Measurements from ENCODE around the gene QPCTL. TPM values are rescaled to one million over a fixed set of nuclear protein-coding genes. Genes with fewer than 3 reads are reported as not detected.
"Not testable (repeated sequence)": the region's sequence is repeated elsewhere in the genome, so short reads cannot be mapped to it uniquely, and the experiment has no call there.

Gene QPCTL

GRCh38 chr19:45751483-45751882 is 59.0 kb downstream of the QPCTL start:
- DNase-seq (ENCODE audit: low read depth in 1 of 2, low spot score in 1 of 2); H3K27ac ChIP-seq (replicated peaks); H3K27me3 ChIP-seq (ENCODE audit: insufficient read depth, poor library complexity, severe bottlenecking); H3K4me3 ChIP-seq (replicated peaks; ENCODE audit: insufficient read depth, low read length): not testable (repeated sequence)

GRCh38 chr19:45752639-45753038 is 60.2 kb downstream of the QPCTL start:
- no peak for DNase-seq (ENCODE audit: low read depth in 1 of 2, low spot score in 1 of 2)
- TF ChIP-seq POLR2AphosphoS5 (IDR thresholded peaks at IDR 0.05; ENCODE audit: low read depth): no peak
- TF ChIP-seq GABPA (IDR thresholded peaks at IDR 0.05; ENCODE audit: low read depth): no peak
- TF ChIP-seq CTCF (IDR thresholded peaks at IDR 0.05; ENCODE audit: insufficient read depth, low read length): no peak
- TF ChIP-seq REST (IDR thresholded peaks at IDR 0.05; ENCODE audit: insufficient replicate concordance, low read depth): no peak
- no peak for TF ChIP-seq SPI1 (IDR thresholded peaks at IDR 0.05; ENCODE audit: borderline replicate concordance, low read depth)

GRCh38 chr19:45753548-45753947 is 61.1 kb downstream of the QPCTL start:
- H3K27ac ChIP-seq (replicated peaks): no peak overlapping the region
- TF ChIP-seq CTCF (IDR thresholded peaks at IDR 0.05; ENCODE audit: insufficient read depth, low read length) (no peak), SPI1 (IDR thresholded peaks at IDR 0.05; ENCODE audit: borderline replicate concordance, low read depth) (no peak), POLR2AphosphoS5 (IDR thresholded peaks at IDR 0.05; ENCODE audit: low read depth) (no peak), REST (IDR thresholded peaks at IDR 0.05; ENCODE audit: insufficient replicate concordance, low read depth) (no peak), GABPA (IDR thresholded peaks at IDR 0.05; ENCODE audit: low read depth) (no peak)
- H3K4me3 ChIP-seq (replicated peaks; ENCODE audit: insufficient read depth, low read length): no peak overlapping the region
- peaks cover 1% of the 10 kb centered on the region for H3K27me3 ChIP-seq (ENCODE audit: insufficient read depth, poor library complexity, severe bottlenecking)
- no peak for DNase-seq (ENCODE audit: low read depth in 1 of 2, low spot score in 1 of 2)

More at GRCh38 chr19:45752639-45753038, 60.2 kb downstream of the QPCTL start:
- Histone ChIP-seq H3K27me3 (ENCODE audit: insufficient read depth, poor library complexity, severe bottlenecking) (peaks cover 3% of the 10 kb centered on the region), H3K27ac (replicated peaks) (no peak overlapping the region), H3K4me3 (replicated peaks; ENCODE audit: insufficient read depth, low read length) (no peak overlapping the region)

Small RNA genes lying within 50 kb of the gene (microRNA-seq; reads per million reads assigned to microRNA genes)
- not detected for gene MIR642A
- not detected for gene MIR642B
